ENCODE measurements around the gene FAM3B. TPM values are rescaled to one million over a fixed set of nuclear protein-coding genes. Genes with fewer than 3 reads are reported as not detected.

FAM3B gene
- total RNA-seq, 1 experiment from 2014 or later = 0.71 TPM

DNA sequence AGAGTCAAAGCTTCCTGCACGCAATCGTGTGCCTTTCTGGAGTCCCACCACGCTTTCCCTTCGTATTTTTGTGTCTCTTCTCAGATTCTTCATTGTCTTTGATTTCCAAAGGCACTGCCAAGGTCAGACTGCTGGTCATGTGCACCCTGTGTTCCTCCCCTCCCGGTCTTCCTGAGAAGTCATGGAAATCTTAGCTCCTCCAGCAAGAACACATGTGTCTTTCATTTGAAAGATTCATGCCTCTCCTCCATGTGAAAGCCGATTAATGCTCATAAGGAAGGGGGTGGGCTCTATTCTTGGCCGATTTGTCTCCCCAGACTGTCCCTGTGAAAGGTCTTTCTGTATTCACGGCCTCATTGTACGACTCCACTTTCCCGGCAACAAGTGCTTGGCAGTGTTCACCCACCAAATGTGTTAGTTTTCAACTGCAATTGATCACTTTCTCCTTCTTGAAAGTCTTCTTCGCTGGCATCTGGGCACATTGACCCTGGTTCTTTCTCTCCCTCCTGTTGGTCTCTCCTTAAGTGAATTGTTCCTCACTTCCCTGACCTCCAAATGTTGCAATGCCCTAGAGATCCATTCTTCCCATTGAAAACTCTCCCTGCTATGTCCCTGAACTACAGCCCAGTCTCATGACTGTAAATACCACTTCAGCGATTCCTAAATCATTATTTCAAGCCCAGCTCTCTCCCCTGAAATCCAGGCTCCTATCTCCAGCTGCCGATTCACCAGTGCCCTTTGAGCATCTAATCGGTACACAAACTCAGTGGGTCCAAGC, 70.6 kb downstream of the FAM3B start:
- intact Hi-C loops (cut with micrococcal nuclease; ENCODE audit: unreplicated experiment) = no loop called here
- no TSS peak for BruUV-seq (replicated peaks)
- H3K27ac Mint-ChIP-seq (ENCODE audit: unreplicated experiment) = no peak overlapping the region
- H3K9me3 Mint-ChIP-seq (ENCODE audit: low read depth, unreplicated experiment) = no peaks in the 10 kb centered on the region
- CTCF ChIA-PET = no interaction called here
- TF ChIP-seq, protein P1, sequence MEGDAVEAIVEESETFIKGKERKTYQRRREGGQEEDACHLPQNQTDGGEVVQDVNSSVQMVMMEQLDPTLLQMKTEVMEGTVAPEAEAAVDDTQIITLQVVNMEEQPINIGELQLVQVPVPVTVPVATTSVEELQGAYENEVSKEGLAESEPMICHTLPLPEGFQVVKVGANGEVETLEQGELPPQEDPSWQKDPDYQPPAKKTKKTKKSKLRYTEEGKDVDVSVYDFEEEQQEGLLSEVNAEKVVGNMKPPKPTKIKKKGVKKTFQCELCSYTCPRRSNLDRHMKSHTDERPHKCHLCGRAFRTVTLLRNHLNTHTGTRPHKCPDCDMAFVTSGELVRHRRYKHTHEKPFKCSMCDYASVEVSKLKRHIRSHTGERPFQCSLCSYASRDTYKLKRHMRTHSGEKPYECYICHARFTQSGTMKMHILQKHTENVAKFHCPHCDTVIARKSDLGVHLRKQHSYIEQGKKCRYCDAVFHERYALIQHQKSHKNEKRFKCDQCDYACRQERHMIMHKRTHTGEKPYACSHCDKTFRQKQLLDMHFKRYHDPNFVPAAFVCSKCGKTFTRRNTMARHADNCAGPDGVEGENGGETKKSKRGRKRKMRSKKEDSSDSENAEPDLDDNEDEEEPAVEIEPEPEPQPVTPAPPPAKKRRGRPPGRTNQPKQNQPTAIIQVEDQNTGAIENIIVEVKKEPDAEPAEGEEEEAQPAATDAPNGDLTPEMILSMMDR (IDR thresholded peaks at IDR 0.05; ENCODE audit: unreplicated experiment) = no peak
- H3K4me3 Mint-ChIP-seq (ENCODE audit: low read depth, unreplicated experiment) = no peak overlapping the region
- H3K27me3 Mint-ChIP-seq (ENCODE audit: unreplicated experiment) = peaks cover 29% of the 10 kb centered on the region
- no peaks in the 10 kb centered on the region for H3K4me1 Mint-ChIP-seq (ENCODE audit: low read depth, unreplicated experiment)
- DNase-seq = no peak
- H3K36me3 Mint-ChIP-seq (ENCODE audit: insufficient read depth, unreplicated experiment) = no peaks in the 10 kb centered on the region

DNA sequence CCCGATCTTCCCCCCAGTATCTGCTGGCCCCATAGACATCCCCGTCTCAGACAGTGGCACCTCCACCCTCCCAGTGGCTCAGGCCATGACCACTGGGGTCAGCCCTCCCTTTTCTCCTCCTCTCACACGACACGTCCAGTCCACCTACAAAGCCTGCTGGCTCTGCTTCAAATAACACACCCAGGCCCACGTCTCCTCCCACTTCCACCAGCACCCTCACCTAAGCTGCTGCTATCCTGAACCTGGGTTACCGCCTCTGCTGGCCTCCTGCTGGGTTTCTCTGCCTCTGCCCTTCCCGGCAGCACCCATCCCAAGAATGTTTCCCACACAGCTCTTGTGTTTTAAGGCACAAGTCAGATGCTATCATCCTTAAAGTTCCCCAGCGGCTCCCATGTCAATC, 71.2 kb downstream of the FAM3B start:
- H3K4me3 Mint-ChIP-seq (ENCODE audit: low read depth, unreplicated experiment) = no peak overlapping the region
- H3K9me3 Mint-ChIP-seq (ENCODE audit: low read depth, unreplicated experiment) = no peaks in the 10 kb centered on the region
- H3K36me3 Mint-ChIP-seq (ENCODE audit: insufficient read depth, unreplicated experiment) = no peaks in the 10 kb centered on the region
- DNase-seq = no peak
- H3K27ac Mint-ChIP-seq (ENCODE audit: unreplicated experiment) = no peak overlapping the region
- TF ChIP-seq, protein P1 (IDR thresholded peaks at IDR 0.05; ENCODE audit: unreplicated experiment) = no peak
- BruUV-seq (replicated peaks) = no TSS peak
- intact Hi-C loops (cut with micrococcal nuclease; ENCODE audit: unreplicated experiment) = no loop called here
- H3K4me1 Mint-ChIP-seq (ENCODE audit: low read depth, unreplicated experiment) = no peaks in the 10 kb centered on the region
- peaks cover 30% of the 10 kb centered on the region for H3K27me3 Mint-ChIP-seq (ENCODE audit: unreplicated experiment)
- CTCF ChIA-PET = no interaction called here

DNA sequence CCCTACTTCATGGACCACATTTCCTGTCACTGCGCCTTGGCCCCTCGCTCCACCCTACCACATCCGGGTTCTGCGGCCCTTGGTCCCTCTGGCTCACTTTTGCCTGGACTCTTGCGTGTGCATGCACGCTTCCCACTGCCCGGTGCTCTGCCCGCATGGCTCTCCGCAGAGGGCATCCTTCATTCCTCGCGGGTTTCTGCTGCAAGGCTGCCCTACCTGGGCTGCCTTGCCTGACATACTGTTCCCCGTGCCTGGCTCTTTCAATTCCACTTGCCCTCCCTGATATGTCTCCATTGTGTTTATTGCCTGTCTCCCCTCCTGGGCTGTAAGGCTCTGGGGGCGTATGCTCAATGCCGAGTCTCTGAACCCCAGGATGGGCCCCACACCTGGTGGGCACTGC, 71.7 kb downstream of the FAM3B start:
- peaks cover 34% of the 10 kb centered on the region for H3K27me3 Mint-ChIP-seq (ENCODE audit: unreplicated experiment)
- CTCF ChIA-PET = no interaction called here
- intact Hi-C loops (cut with micrococcal nuclease; ENCODE audit: unreplicated experiment) = no loop called here
- H3K4me3 Mint-ChIP-seq (ENCODE audit: low read depth, unreplicated experiment) = no peak overlapping the region
- H3K27ac Mint-ChIP-seq (ENCODE audit: unreplicated experiment) = no peak overlapping the region
- TF ChIP-seq, protein P1 (IDR thresholded peaks at IDR 0.05; ENCODE audit: unreplicated experiment) = no peak
- H3K4me1 Mint-ChIP-seq (ENCODE audit: low read depth, unreplicated experiment) = no peaks in the 10 kb centered on the region
- no TSS peak for BruUV-seq (replicated peaks)
- no peaks in the 10 kb centered on the region for H3K36me3 Mint-ChIP-seq (ENCODE audit: insufficient read depth, unreplicated experiment)
- H3K9me3 Mint-ChIP-seq (ENCODE audit: low read depth, unreplicated experiment) = no peaks in the 10 kb centered on the region
- DNase-seq = no peak

DNA sequence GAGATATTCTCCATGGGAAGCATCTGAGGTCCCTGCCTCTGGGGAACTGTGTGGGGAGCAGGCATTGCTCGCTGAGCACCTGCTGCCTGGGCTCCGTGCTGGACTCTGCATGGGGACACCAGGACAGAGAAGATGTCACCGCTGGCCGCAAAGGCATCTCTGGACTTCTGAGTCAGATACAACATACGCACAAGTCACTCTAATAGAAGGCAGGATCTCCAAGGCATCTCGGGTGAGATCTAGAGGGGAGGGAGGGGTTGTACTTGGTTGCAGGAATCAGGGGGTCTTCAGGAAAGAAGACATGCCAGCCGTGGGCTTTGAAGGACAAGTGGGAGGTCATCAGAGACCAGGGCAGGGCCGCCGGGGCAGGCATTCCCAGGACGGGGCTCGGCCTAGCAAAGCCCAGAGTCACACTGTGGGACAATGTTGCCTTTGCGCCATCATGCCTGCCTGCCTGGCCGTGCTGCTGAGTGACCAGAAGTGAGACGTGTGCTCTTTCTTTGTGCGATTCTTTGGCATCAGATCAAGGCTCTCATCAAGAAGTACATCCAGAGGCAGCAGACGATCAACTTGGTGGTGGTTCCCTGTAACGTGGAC, 73.5 kb downstream of the FAM3B start:
- no peak for DNase-seq
- CTCF ChIA-PET = no interaction called here
- no peak overlapping the region for H3K27ac Mint-ChIP-seq (ENCODE audit: unreplicated experiment)
- peaks cover 53% of the 10 kb centered on the region for H3K27me3 Mint-ChIP-seq (ENCODE audit: unreplicated experiment)
- no peaks in the 10 kb centered on the region for H3K9me3 Mint-ChIP-seq (ENCODE audit: low read depth, unreplicated experiment)
- no peak overlapping the region for H3K4me3 Mint-ChIP-seq (ENCODE audit: low read depth, unreplicated experiment)
- TF ChIP-seq, protein P1 (IDR thresholded peaks at IDR 0.05; ENCODE audit: unreplicated experiment) = no peak
- no TSS peak for BruUV-seq (replicated peaks)
- no peaks in the 10 kb centered on the region for H3K36me3 Mint-ChIP-seq (ENCODE audit: insufficient read depth, unreplicated experiment)
- H3K4me1 Mint-ChIP-seq (ENCODE audit: low read depth, unreplicated experiment) = no peaks in the 10 kb centered on the region
- intact Hi-C loops (cut with micrococcal nuclease; ENCODE audit: unreplicated experiment) = no loop called here
